ENCODE measurements around the gene LIG1. TPM values are rescaled to one million over a fixed set of nuclear protein-coding genes. Genes with fewer than 3 reads are reported as not detected.
"Not testable (repeated sequence)": the region's sequence is repeated elsewhere in the genome, so short reads cannot be mapped to it uniquely, and the experiment has no call there.

Gene LIG1
- total RNA-seq, 1 experiment from 2014 or later = 50.1 TPM

DNA sequence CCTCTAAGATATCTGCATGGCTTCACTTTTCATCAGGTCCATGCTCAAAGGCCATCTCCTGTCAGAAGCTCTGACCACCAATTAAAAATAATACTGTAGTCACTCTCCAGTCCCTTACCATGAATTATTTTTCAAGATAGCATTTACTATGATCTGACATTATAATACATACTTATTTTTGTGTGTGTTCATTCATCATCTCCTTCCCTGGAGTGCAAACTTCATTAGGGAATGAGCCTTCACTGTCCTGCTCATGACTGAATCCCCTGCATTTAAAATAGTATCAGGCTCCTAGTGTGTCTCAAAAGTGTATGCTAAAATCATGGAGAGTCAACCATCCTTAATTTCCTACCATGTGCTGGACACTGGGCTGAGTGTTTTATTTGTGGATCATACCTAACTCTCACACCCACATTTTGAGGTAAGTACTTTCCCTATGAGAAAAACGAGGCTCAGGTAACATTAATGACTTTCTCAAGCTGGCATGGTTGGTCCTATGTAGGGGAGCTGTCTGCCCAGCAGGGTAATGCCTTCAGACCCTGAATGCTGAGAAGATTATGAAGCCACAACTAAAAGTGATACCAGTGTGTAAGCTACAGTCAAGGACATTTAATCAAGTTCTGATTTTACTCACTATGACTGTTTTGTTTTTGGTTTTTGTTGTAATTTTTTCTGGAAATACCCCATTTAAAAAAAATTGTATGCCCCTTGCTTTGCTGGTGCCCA lies 75.9 kb downstream of the LIG1 start:
- no peak for DNase-seq
- Histone ChIP-seq H3K79me2 (ENCODE audit: low read length) (no peaks in the 10 kb centered on the region), H3K9ac (ENCODE audit: low read length) (no peak overlapping the region), H2AFZ (ENCODE audit: low read length) (no peak overlapping the region), H3K27ac (ENCODE audit: low read length) (no peak overlapping the region), H3K9me3 (ENCODE audit: low read length) (no peaks in the 10 kb centered on the region), H4K20me1 (ENCODE audit: insufficient read depth, low read depth, low read length) (no peaks in the 10 kb centered on the region), H3K4me1 (ENCODE audit: low read length) (peaks cover 10% of the 10 kb centered on the region), H3K27me3 (ENCODE audit: low read length) (no peaks in the 10 kb centered on the region), H3K4me2 (ENCODE audit: low read depth, low read length, poor library complexity, severe bottlenecking) (no peak overlapping the region), H3K9me2 (replicated peaks; ENCODE audit: insufficient read depth, low read length) (no peaks in the 10 kb centered on the region), H3K4me3 (ENCODE audit: low read length) (no peak overlapping the region), H3K36me3 (ENCODE audit: insufficient read depth, low read length) (no peaks in the 10 kb centered on the region)

DNA sequence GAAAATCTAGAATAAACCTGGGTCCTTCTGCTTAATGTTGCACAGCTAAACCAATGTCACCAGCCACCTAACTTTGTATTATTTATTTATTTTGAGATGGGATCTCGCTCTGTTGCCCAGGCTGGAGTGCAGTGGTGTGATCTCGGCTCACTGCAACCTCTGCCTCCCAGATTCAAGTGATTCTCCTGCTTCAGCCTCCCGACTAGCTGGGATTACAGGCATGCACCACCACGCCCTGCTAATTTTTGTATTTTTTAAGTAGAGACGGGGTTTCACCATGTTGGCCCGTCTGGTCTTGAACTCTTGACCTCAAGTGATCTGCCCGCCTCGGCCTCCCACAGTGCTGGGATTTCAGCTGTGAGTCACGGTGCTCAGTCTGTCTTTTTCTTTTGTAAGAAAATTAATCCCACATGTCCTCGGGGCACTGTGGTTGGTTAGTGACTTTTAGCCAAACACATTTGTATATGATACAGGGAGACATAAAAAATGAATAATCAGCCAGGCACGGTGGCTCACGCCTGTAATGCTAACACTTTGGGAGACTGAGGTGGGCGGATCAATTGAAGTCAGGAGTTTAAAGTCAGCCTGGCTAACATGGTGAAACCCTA lies 78.9 kb downstream of the LIG1 start:
- not testable (repeated sequence) for H3K4me3 ChIP-seq (ENCODE audit: low read length); DNase-seq; H3K27ac ChIP-seq (ENCODE audit: low read length); H4K20me1 ChIP-seq (ENCODE audit: insufficient read depth, low read depth, low read length); H3K36me3 ChIP-seq (ENCODE audit: insufficient read depth, low read length); H3K9me3 ChIP-seq (ENCODE audit: low read length); H3K9me2 ChIP-seq (replicated peaks; ENCODE audit: insufficient read depth, low read length); H3K9ac ChIP-seq (ENCODE audit: low read length); H3K4me2 ChIP-seq (ENCODE audit: low read depth, low read length, poor library complexity, severe bottlenecking); H3K4me1 ChIP-seq (ENCODE audit: low read length); H2AFZ ChIP-seq (ENCODE audit: low read length); H3K27me3 ChIP-seq (ENCODE audit: low read length); H3K79me2 ChIP-seq (ENCODE audit: low read length)

DNA sequence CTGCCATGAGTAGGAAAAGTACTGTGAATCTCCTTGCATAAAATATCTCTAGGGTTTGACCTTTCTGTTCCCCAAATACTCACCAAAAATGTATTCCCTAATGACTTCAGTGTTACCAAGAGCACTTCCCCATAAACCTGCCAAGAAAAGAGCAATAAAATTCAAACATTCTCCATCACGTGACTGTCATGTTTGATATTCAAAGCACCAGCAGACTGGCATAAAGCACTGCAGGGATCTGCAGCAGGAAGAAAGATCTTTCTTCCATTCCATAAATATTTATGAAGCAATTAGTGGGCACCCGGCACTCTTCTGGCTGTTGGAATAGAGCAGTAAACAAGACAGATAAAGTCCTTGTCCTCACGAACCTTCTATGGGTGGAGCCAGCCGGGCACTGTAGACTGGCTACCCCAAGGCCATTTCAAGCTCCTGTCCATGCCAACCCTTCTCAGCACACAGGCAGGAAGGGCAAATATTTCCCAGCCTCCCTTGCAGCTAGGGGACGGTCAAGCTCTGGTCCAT lies 79.8 kb downstream of the LIG1 start:
- peak overlapping the region; percentile 14 for H3K4me2 ChIP-seq (ENCODE audit: low read depth, low read length, poor library complexity, severe bottlenecking)
- no peak overlapping the region for H3K27ac ChIP-seq (ENCODE audit: low read length)
- no peaks in the 10 kb centered on the region for H3K9me2 ChIP-seq (replicated peaks; ENCODE audit: insufficient read depth, low read length)
- no peak overlapping the region for H3K9ac ChIP-seq (ENCODE audit: low read length)
- no peaks in the 10 kb centered on the region for H3K79me2 ChIP-seq (ENCODE audit: low read length)
- H3K27me3 ChIP-seq (ENCODE audit: low read length) = no peaks in the 10 kb centered on the region
- H2AFZ ChIP-seq (ENCODE audit: low read length) = no peak overlapping the region
- no peaks in the 10 kb centered on the region for H4K20me1 ChIP-seq (ENCODE audit: insufficient read depth, low read depth, low read length)
- no peaks in the 10 kb centered on the region for H3K9me3 ChIP-seq (ENCODE audit: low read length)
- H3K4me3 ChIP-seq (ENCODE audit: low read length) = no peak overlapping the region
- H3K36me3 ChIP-seq (ENCODE audit: insufficient read depth, low read length) = no peaks in the 10 kb centered on the region
- DNase-seq = no peak
- H3K4me1 ChIP-seq (ENCODE audit: low read length) = peaks cover 10% of the 10 kb centered on the region

DNA sequence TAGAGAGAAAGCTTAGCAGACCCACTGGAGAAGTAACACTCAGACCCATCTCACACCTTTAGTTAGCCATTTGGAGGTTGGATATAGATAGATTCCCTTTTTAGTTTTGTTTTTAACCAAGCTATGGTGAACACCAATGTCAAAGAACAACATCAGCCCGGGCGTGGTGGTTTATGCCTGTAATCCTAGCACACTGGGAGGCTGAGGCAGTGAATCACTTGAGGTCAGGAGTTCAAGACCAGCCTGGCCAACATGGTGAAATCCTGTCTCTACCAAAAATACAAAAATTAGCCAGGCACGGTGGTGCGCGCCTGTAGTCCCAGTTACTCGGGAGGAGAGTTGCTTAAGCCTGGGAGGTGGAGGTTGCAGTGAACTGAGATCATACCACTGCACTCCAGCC lies 81.2 kb downstream of the LIG1 start:
- H4K20me1 ChIP-seq (ENCODE audit: insufficient read depth, low read depth, low read length); H3K36me3 ChIP-seq (ENCODE audit: insufficient read depth, low read length); H2AFZ ChIP-seq (ENCODE audit: low read length); DNase-seq; H3K27me3 ChIP-seq (ENCODE audit: low read length); H3K9ac ChIP-seq (ENCODE audit: low read length); H3K27ac ChIP-seq (ENCODE audit: low read length); H3K79me2 ChIP-seq (ENCODE audit: low read length); H3K4me2 ChIP-seq (ENCODE audit: low read depth, low read length, poor library complexity, severe bottlenecking); H3K4me3 ChIP-seq (ENCODE audit: low read length); H3K9me3 ChIP-seq (ENCODE audit: low read length); H3K4me1 ChIP-seq (ENCODE audit: low read length); H3K9me2 ChIP-seq (replicated peaks; ENCODE audit: insufficient read depth, low read length): not testable (repeated sequence)

DNA sequence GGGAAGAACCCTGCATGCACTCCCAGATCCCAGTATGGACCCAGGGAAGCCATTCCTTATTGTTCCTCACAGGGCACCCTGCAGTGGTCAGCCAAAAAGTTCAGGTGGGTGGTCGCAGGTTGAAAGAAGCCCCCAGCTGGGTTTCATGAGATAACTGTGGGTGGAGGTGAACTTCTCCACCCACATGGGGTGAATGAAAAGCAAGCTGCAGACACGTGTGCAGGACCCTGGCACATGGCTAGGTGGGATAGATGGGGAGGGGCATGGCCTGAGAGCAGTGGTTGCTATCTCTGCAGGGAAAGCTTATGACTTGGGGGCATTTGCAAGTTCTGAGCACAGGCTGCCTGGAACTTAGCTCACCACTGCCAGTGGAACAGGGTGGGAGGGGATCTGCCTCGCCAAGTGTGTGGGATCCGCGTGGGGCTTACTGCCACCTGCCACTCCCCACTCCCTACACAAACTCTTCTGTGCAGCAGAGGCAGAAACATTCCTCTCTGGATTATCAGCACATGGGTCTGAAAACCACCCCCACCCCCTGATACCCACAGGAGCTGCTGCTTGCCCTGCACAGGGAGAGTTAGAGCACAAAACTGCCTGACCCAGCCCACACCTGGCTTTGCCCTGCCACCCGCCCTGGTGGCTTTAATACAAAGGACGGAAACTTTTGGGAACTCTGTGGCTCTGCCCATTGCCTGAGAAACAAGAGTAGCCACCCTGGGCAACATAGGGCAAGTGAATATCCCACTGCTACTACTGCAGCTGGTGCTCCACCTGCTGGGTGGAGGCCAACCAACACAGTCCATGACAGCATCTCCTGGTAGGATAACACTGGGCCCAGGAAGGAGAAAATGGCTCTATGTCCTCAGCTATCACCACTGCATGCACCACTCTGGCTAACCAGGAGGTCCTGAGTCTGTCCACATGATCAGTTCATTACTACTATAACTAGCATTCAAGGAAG lies 84.0 kb downstream of the LIG1 start:
- H3K36me3 ChIP-seq (ENCODE audit: insufficient read depth, low read length) = no peaks in the 10 kb centered on the region
- H4K20me1 ChIP-seq (ENCODE audit: insufficient read depth, low read depth, low read length) = no peaks in the 10 kb centered on the region
- H3K4me2 ChIP-seq (ENCODE audit: low read depth, low read length, poor library complexity, severe bottlenecking) = no peak overlapping the region
- no peaks in the 10 kb centered on the region for H3K79me2 ChIP-seq (ENCODE audit: low read length)
- H3K27me3 ChIP-seq (ENCODE audit: low read length) = no peaks in the 10 kb centered on the region
- H3K4me1 ChIP-seq (ENCODE audit: low read length) = peaks cover 10% of the 10 kb centered on the region
- no peak overlapping the region for H3K9ac ChIP-seq (ENCODE audit: low read length)
- H2AFZ ChIP-seq (ENCODE audit: low read length) = no peak overlapping the region
- no peaks in the 10 kb centered on the region for H3K9me2 ChIP-seq (replicated peaks; ENCODE audit: insufficient read depth, low read length)
- peak; percentile 64 for DNase-seq
- H3K27ac ChIP-seq (ENCODE audit: low read length) = no peak overlapping the region
- H3K4me3 ChIP-seq (ENCODE audit: low read length) = no peak overlapping the region
- H3K9me3 ChIP-seq (ENCODE audit: low read length) = no peaks in the 10 kb centered on the region

DNA sequence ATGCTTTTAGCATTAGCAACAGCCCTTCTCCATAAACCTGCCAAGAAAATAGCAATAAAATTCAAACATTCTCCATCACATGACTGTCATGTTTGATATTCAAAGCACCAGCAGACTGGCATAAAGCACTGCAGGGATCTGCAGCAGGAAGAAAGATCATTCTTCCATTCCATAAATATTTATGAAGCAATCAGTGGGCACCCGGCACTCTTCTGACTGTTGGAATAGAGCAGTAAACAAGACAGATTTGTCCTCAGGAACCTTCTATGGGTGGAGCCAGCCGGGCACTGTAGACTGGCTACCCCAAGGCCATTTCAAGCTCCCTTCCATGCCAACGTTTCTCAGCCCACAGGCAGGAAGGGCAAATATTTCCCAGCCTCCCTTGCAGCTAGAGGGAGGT lies 85.1 kb downstream of the LIG1 start:
- H3K4me3 ChIP-seq (ENCODE audit: low read length) = no peak overlapping the region
- H3K4me1 ChIP-seq (ENCODE audit: low read length) = peaks cover 4% of the 10 kb centered on the region
- H3K9me2 ChIP-seq (replicated peaks; ENCODE audit: insufficient read depth, low read length) = no peaks in the 10 kb centered on the region
- H3K36me3 ChIP-seq (ENCODE audit: insufficient read depth, low read length) = no peaks in the 10 kb centered on the region
- DNase-seq = peak; percentile 24
- no peaks in the 10 kb centered on the region for H3K27me3 ChIP-seq (ENCODE audit: low read length)
- H2AFZ ChIP-seq (ENCODE audit: low read length) = no peak overlapping the region
- no peaks in the 10 kb centered on the region for H3K9me3 ChIP-seq (ENCODE audit: low read length)
- H3K27ac ChIP-seq (ENCODE audit: low read length) = no peak overlapping the region
- no peaks in the 10 kb centered on the region for H4K20me1 ChIP-seq (ENCODE audit: insufficient read depth, low read depth, low read length)
- H3K4me2 ChIP-seq (ENCODE audit: low read depth, low read length, poor library complexity, severe bottlenecking) = no peak overlapping the region
- H3K9ac ChIP-seq (ENCODE audit: low read length) = no peak overlapping the region
- no peaks in the 10 kb centered on the region for H3K79me2 ChIP-seq (ENCODE audit: low read length)

DNA sequence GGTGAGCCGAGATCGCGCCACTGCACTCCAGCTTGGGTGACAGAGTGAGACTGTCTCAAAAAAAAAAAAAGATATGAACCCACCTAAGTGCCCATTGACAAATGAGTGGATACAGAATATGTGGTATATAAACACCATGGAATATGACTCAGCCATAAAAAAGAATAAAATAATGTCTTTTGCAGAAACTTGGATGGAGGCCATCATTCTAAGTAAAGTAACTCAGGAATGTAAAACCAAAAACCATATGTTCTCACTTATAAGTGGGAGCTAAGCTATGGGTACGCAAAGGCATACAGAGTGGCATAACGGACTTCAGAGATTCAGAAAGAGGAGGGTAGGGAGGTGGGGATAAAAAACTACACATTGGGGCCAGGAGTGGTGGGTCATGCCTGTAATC lies 89.0 kb downstream of the LIG1 start:
- H3K9me2 ChIP-seq (replicated peaks; ENCODE audit: insufficient read depth, low read length) = no peaks in the 10 kb centered on the region
- H3K79me2 ChIP-seq (ENCODE audit: low read length) = no peaks in the 10 kb centered on the region
- no peaks in the 10 kb centered on the region for H3K27me3 ChIP-seq (ENCODE audit: low read length)
- H3K4me1 ChIP-seq (ENCODE audit: low read length) = no peaks in the 10 kb centered on the region
- H3K4me3 ChIP-seq (ENCODE audit: low read length) = no peak overlapping the region
- H3K27ac ChIP-seq (ENCODE audit: low read length) = no peak overlapping the region
- no peak overlapping the region for H3K4me2 ChIP-seq (ENCODE audit: low read depth, low read length, poor library complexity, severe bottlenecking)
- no peaks in the 10 kb centered on the region for H3K9me3 ChIP-seq (ENCODE audit: low read length)
- H3K9ac ChIP-seq (ENCODE audit: low read length) = no peak overlapping the region
- no peaks in the 10 kb centered on the region for H4K20me1 ChIP-seq (ENCODE audit: insufficient read depth, low read depth, low read length)
- no peak overlapping the region for H2AFZ ChIP-seq (ENCODE audit: low read length)
- DNase-seq = no peak
- H3K36me3 ChIP-seq (ENCODE audit: insufficient read depth, low read length) = no peaks in the 10 kb centered on the region

DNA sequence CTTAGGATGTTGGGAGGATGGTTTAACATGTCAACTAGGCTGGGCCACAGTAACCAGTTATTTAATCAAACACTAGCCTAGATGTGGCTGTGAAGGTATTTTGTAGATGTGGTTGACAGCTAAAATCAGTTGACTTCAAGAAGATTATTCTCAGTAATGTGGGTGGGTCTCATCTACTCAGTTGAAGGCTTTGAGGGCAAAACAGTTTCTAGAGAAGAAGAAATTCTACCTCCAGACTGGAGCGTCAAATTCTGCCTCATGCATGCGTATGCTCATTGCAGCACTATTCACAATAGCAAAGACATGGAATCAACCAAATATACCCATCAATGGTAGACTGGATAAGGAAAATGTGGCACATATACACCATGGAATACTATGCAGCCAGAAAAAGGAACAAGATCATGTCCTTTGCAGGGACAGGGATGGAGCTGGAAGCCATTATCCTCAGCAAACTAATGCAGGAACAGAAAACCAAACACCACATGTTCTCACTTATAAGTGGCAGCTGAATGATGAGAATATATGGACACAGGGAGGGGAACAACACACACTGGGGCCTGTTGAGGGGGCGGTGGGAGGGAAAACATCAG lies 99.9 kb downstream of the LIG1 start:
- H3K27me3 ChIP-seq (ENCODE audit: low read length); H2AFZ ChIP-seq (ENCODE audit: low read length); H3K4me2 ChIP-seq (ENCODE audit: low read depth, low read length, poor library complexity, severe bottlenecking); H3K27ac ChIP-seq (ENCODE audit: low read length); H3K9ac ChIP-seq (ENCODE audit: low read length); H4K20me1 ChIP-seq (ENCODE audit: insufficient read depth, low read depth, low read length); H3K36me3 ChIP-seq (ENCODE audit: insufficient read depth, low read length); H3K4me3 ChIP-seq (ENCODE audit: low read length); H3K79me2 ChIP-seq (ENCODE audit: low read length); H3K9me2 ChIP-seq (replicated peaks; ENCODE audit: insufficient read depth, low read length); H3K4me1 ChIP-seq (ENCODE audit: low read length); DNase-seq; H3K9me3 ChIP-seq (ENCODE audit: low read length): not testable (repeated sequence)
